ENCODE data around the gene RPL27A.

GRCh38 chr11:8712506-8712905 is 29.9 kb downstream of the RPL27A start:
- TF ChIP-seq POLR2A (IDR thresholded peaks at IDR 0.05) (no peak), CTCF (IDR thresholded peaks at IDR 0.05) (no peak)
